Fibroblast of lung (primary cell): Measurements from ENCODE around the gene ATOX1. TPM values are rescaled to one million over a fixed set of nuclear protein-coding genes. Genes with fewer than 3 reads are reported as not detected.

ENCODE experiments used
- DNase-seq, 2 donors: peaks; one replicate each; pipeline versions ENCODE4 v3.0.0 to v3.0.0-alpha.2; 2010; ENCODE audit warnings: low read depth in 2 of 2
- H2AFZ ChIP-seq: 2 replicates; pipeline ENCODE4 v1.5.1; 2012; ENCODE audit warnings: low read length, control low read depth, inconsistent platforms
- H3K27ac ChIP-seq: 2 replicates; pipeline ENCODE4 v1.5.1; 2011; ENCODE audit warnings: low read length, control low read depth; ENCODE audit not compliant: insufficient read depth
- H3K27me3 ChIP-seq: 2 replicates; pipeline ENCODE4 v1.5.1; 2011; ENCODE audit warnings: mild to moderate bottlenecking, low read length; ENCODE audit not compliant: control insufficient read depth, insufficient read depth
- H3K36me3 ChIP-seq: 2 replicates; pipeline ENCODE4 v1.5.1; 2011; ENCODE audit warnings: low read length; ENCODE audit not compliant: control insufficient read depth, insufficient read depth
- H3K4me1 ChIP-seq: 2 replicates; pipeline ENCODE4 v1.5.1; 2011; ENCODE audit warnings: low read length; ENCODE audit not compliant: control insufficient read depth, insufficient read depth; ENCODE audit errors: extremely low read depth
- H3K4me2 ChIP-seq: 2 replicates; pipeline ENCODE4 v1.5.1; 2011; ENCODE audit warnings: low read length, control low read depth; ENCODE audit not compliant: insufficient read depth; ENCODE audit errors: extremely low read depth
- H3K4me3 ChIP-seq, 4 experiments: fragments of 200-600 bp in 1 of 4; sonication (generic) in 1 of 4; replicated peaks in 1 of 4; 2 replicates each; pipeline ENCODE4 v1.5.1; 2011 to 2016; ENCODE audit warnings: low read length in 4 of 4, low read depth in 3 of 4, mild to moderate bottlenecking in 3 of 4, control low read depth in 2 of 4, inconsistent platforms in 1 of 4, mixed read lengths in 1 of 4; ENCODE audit not compliant: insufficient read depth in 1 of 4; ENCODE audit errors: control extremely low read depth in 1 of 4
- H3K79me2 ChIP-seq: 2 replicates; pipeline ENCODE4 v1.5.1; 2012; ENCODE audit warnings: mild to moderate bottlenecking, low read length, inconsistent platforms; ENCODE audit not compliant: control insufficient read depth, insufficient read depth
- H3K9ac ChIP-seq: 2 replicates; pipeline ENCODE4 v1.5.1; 2011; ENCODE audit warnings: mild to moderate bottlenecking, low read length, control low read depth; ENCODE audit not compliant: insufficient read depth
- H3K9me3 ChIP-seq: 2 replicates; pipeline ENCODE4 v1.5.1; 2012; ENCODE audit warnings: low read depth, low read length; ENCODE audit not compliant: control insufficient read depth, insufficient read depth
- H4K20me1 ChIP-seq: 2 replicates; pipeline ENCODE4 v1.5.1; 2011; ENCODE audit warnings: low read length; ENCODE audit not compliant: control insufficient read depth, insufficient read depth; ENCODE audit errors: extremely low read depth
- EZH2 ChIP-seq: IDR thresholded peaks from 2 replicates; pipeline ENCODE4 v1.5.1; 2012; ENCODE audit warnings: low read length, control low read depth, mild to moderate bottlenecking; ENCODE audit errors: missing control alignments
- polyA plus RNA-seq, 2 donors: library from polyadenylated mRNA; depleted of rRNA in 1 of 2; stranded (reverse) in 1 of 2; unstranded in 1 of 2; fragments of >200 nt; gene quantifications; 2 replicates each; pipeline ENCODE4 v1.2.1, GENCODE V29; 2011 to 2012; ENCODE audit warnings: missing spikeins in 1 of 2
- total RNA-seq: library from RNA; depleted of rRNA; stranded (reverse); fragments of >200 nt; gene quantifications from 2 replicates; pipeline ENCODE4 v1.2.1, GENCODE V29; 2014
- TF ChIP-seq, protein P1 (sequence below), 2 donors: IDR thresholded peaks in 1 of 2; conservative IDR thresholded peaks in 1 of 2; 1 replicate in 1 of 2; 2 replicates in 1 of 2; pipeline ENCODE4 v1.5.1; 2011 to 2012; ENCODE audit warnings: low read length in 2 of 2, control low read depth in 1 of 2, inconsistent platforms in 1 of 2, low read depth in 1 of 2, mild to moderate bottlenecking in 1 of 2

Gene ATOX1
- total and polyA plus RNA-seq, 2 donors (not counting 1 experiment from before 2014, with no cell fraction given) = 59.9 to 245 TPM

DNA sequence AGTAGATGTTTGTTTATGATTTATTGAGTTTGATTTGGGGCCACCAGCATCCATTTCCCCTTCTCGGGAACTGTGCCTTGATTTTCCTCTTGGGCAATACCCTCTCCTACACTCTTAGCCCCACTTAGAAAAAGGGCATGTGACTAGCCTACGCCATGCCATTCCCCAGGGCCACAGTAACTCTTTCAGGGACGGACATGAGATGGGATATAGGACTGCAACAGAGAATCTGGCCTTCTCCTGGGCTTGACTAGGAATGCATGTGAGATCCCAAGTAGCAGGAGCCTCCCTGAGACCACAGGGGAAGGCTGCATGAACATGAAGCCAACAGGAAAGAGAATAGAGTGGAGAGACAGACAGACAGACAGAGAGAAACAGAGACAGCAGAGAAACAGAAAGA, 41.0 kb downstream of the ATOX1 start:
- H3K79me2 ChIP-seq = no peaks in the 10 kb centered on the region
- H3K4me3 ChIP-seq = no peak overlapping the region
- DNase-seq = no peak
- no peaks in the 10 kb centered on the region for H3K27me3 ChIP-seq
- H3K4me2 ChIP-seq = no peak overlapping the region
- no peak overlapping the region for H2AFZ ChIP-seq
- no peak for TF ChIP-seq EZH2
- TF ChIP-seq, protein P1, sequence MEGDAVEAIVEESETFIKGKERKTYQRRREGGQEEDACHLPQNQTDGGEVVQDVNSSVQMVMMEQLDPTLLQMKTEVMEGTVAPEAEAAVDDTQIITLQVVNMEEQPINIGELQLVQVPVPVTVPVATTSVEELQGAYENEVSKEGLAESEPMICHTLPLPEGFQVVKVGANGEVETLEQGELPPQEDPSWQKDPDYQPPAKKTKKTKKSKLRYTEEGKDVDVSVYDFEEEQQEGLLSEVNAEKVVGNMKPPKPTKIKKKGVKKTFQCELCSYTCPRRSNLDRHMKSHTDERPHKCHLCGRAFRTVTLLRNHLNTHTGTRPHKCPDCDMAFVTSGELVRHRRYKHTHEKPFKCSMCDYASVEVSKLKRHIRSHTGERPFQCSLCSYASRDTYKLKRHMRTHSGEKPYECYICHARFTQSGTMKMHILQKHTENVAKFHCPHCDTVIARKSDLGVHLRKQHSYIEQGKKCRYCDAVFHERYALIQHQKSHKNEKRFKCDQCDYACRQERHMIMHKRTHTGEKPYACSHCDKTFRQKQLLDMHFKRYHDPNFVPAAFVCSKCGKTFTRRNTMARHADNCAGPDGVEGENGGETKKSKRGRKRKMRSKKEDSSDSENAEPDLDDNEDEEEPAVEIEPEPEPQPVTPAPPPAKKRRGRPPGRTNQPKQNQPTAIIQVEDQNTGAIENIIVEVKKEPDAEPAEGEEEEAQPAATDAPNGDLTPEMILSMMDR (conservative IDR thresholded peaks at IDR 0.05 in 1 of 2, IDR thresholded peaks at IDR 0.05 in 1 of 2; ENCODE audit: low read depth in 1 of 2, low read length in 2 of 2) = no peak
- H3K4me1 ChIP-seq = peaks cover 13% of the 10 kb centered on the region
- H3K9me3 ChIP-seq = no peaks in the 10 kb centered on the region
- H3K9ac ChIP-seq = no peak overlapping the region
- H3K36me3 ChIP-seq = no peaks in the 10 kb centered on the region
- H3K27ac ChIP-seq = no peak overlapping the region
- H4K20me1 ChIP-seq = no peaks in the 10 kb centered on the region

GRCh38 chr5:151709109-151709735, 49.2 kb downstream of the ATOX1 start:
- H3K9ac ChIP-seq = no peak overlapping the region
- H3K27me3 ChIP-seq = no peaks in the 10 kb centered on the region
- H3K27ac ChIP-seq = no peak overlapping the region
- no peaks in the 10 kb centered on the region for H3K79me2 ChIP-seq
- H3K9me3 ChIP-seq = no peaks in the 10 kb centered on the region
- no peaks in the 10 kb centered on the region for H4K20me1 ChIP-seq
- TF ChIP-seq EZH2 = no peak
- TF ChIP-seq, protein P1 (conservative IDR thresholded peaks at IDR 0.05 in 1 of 2, IDR thresholded peaks at IDR 0.05 in 1 of 2; ENCODE audit: low read depth in 1 of 2, low read length in 2 of 2) = no peak
- H3K4me2 ChIP-seq = no peak overlapping the region
- H3K36me3 ChIP-seq = no peaks in the 10 kb centered on the region
- DNase-seq = no peak
- H3K4me3 ChIP-seq = no peak overlapping the region
- H3K4me1 ChIP-seq = no peaks in the 10 kb centered on the region
- H2AFZ ChIP-seq = no peak overlapping the region

DNA sequence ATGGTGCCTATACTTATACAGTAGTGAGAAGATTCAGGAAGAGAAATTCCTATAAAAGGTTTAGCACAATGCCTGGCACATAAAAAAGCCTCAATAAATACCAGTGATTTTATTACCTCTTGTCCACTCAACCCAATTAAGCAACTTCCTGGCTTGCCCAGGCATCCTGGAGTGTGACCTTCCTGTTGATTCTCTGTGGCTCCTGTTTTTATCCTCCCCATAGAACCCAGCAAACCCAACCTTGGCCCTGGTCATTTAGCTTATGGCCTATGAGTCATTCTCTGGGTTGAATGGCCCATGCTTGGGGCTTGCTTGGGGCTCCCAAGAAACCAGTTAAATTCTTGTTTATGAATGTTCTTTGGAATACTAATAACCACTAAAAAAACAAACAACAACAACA, 50.3 kb downstream of the ATOX1 start:
- H3K27ac ChIP-seq = no peak overlapping the region
- DNase-seq = no peak
- H4K20me1 ChIP-seq = no peaks in the 10 kb centered on the region
- H3K9ac ChIP-seq = no peak overlapping the region
- no peaks in the 10 kb centered on the region for H3K9me3 ChIP-seq
- H3K4me1 ChIP-seq = no peaks in the 10 kb centered on the region
- H3K27me3 ChIP-seq = no peaks in the 10 kb centered on the region
- no peak overlapping the region for H3K4me3 ChIP-seq
- no peaks in the 10 kb centered on the region for H3K79me2 ChIP-seq
- H2AFZ ChIP-seq = no peak overlapping the region
- no peak for TF ChIP-seq EZH2
- TF ChIP-seq, protein P1 (conservative IDR thresholded peaks at IDR 0.05 in 1 of 2, IDR thresholded peaks at IDR 0.05 in 1 of 2; ENCODE audit: low read depth in 1 of 2, low read length in 2 of 2) = no peak
- no peaks in the 10 kb centered on the region for H3K36me3 ChIP-seq
- H3K4me2 ChIP-seq = no peak overlapping the region
